Liver (tissue), 9 donors: Measurements from ENCODE around the gene TFB1M. TPM values are rescaled to one million over a fixed set of nuclear protein-coding genes. Genes with fewer than 3 reads are reported as not detected.

Source experiments
- DNase-seq: peaks from one replicate; pipeline ENCODE4 v3.0.0-alpha.2; 2017; ENCODE audit warnings: low spot score
- H3K27ac ChIP-seq, 2 donors: one replicate each; pipeline ENCODE4 v1.7.0; 2013; ENCODE audit warnings: inconsistent platforms in 2 of 2, low read length in 2 of 2, control low read depth in 1 of 2, low read depth in 1 of 2, mild to moderate bottlenecking in 1 of 2
- H3K27me3 ChIP-seq, 4 donors: one replicate each; pipeline versions ENCODE4 v1.6.1 to v1.7.0; 2013; ENCODE audit warnings: low read length in 3 of 4, inconsistent platforms in 1 of 4, mild to moderate bottlenecking in 1 of 4, moderate library complexity in 1 of 4; ENCODE audit not compliant: control insufficient read depth in 4 of 4, insufficient read depth in 4 of 4
- H3K36me3 ChIP-seq, 4 donors: one replicate each; pipeline versions ENCODE4 v1.6.1 to v1.7.0; 2013; ENCODE audit warnings: low read length in 3 of 4, mild to moderate bottlenecking in 3 of 4, low read depth in 1 of 4, moderate library complexity in 1 of 4; ENCODE audit not compliant: control insufficient read depth in 4 of 4, insufficient read depth in 3 of 4
- H3K4me1 ChIP-seq, 4 donors: one replicate each; pipeline versions ENCODE4 v1.6.1 to v1.7.0; 2013; ENCODE audit warnings: low read length in 3 of 4, mild to moderate bottlenecking in 3 of 4, moderate library complexity in 1 of 4; ENCODE audit not compliant: control insufficient read depth in 4 of 4, insufficient read depth in 4 of 4
- H3K4me3 ChIP-seq, 3 donors: one replicate each; pipeline versions ENCODE4 v1.6.1 to v1.7.0; 2013; ENCODE audit warnings: low read length in 3 of 3, control low read depth in 1 of 3, low read depth in 1 of 3, mild to moderate bottlenecking in 1 of 3
- H3K9ac ChIP-seq, 2 donors: one replicate each; pipeline ENCODE4 v1.7.0; 2013; ENCODE audit warnings: low read length in 2 of 2, mild to moderate bottlenecking in 2 of 2, moderate library complexity in 2 of 2, control low read depth in 1 of 2, low read depth in 1 of 2
- H3K9me3 ChIP-seq, 4 donors: one replicate each; pipeline versions ENCODE4 v1.6.1 to v1.7.0; 2013; ENCODE audit warnings: low read length in 3 of 4; ENCODE audit not compliant: control insufficient read depth in 4 of 4
- ATF3 ChIP-seq: IDR thresholded peaks from 2 replicates; pipeline ENCODE4 v1.6.1; 2016; ENCODE audit warnings: antibody characterized with exemption
- CTCF ChIP-seq: fragments of 150-350 bp; IDR thresholded peaks from 2 replicates; pipeline ENCODE4 v1.5.1; 2017; ENCODE audit warnings: improper control_type of control experiment, low read depth, low read length; ENCODE audit not compliant: missing input control
- EGR1 ChIP-seq, 2 donors: IDR thresholded peaks; 2 replicates each; pipeline ENCODE4 v1.6.1; 2016 to 2018; ENCODE audit warnings: antibody characterized with exemption in 2 of 2, low read depth in 2 of 2
- FOXA1 ChIP-seq: IDR thresholded peaks from 2 replicates; pipeline ENCODE4 v1.6.1; 2016; ENCODE audit warnings: antibody characterized with exemption
- FOXA2 ChIP-seq: IDR thresholded peaks from 2 replicates; pipeline ENCODE4 v1.6.1; 2016; ENCODE audit warnings: antibody characterized with exemption
- GABPA ChIP-seq, 2 donors: IDR thresholded peaks in 1 of 2; conservative IDR thresholded peaks in 1 of 2; 2 replicates each; pipeline ENCODE4 v1.6.1; 2016; ENCODE audit warnings: antibody characterized with exemption in 2 of 2, mild to moderate bottlenecking in 1 of 2, moderate library complexity in 1 of 2
- HNF4A ChIP-seq, 2 donors: conservative IDR thresholded peaks; 2 replicates each; pipeline ENCODE4 v1.6.1; 2016; ENCODE audit warnings: antibody characterized with exemption in 2 of 2, mild to moderate bottlenecking in 2 of 2
- HNF4G ChIP-seq: IDR thresholded peaks from 2 replicates; pipeline ENCODE4 v1.6.1; 2016; ENCODE audit warnings: antibody characterized with exemption
- JUND ChIP-seq, 2 donors: IDR thresholded peaks; 2 replicates each; pipeline ENCODE4 v1.6.1; 2016; ENCODE audit warnings: antibody characterized with exemption in 2 of 2
- MAX ChIP-seq: IDR thresholded peaks from 2 replicates; pipeline ENCODE4 v1.6.1; 2016; ENCODE audit warnings: antibody characterized with exemption
- NR2F2 ChIP-seq: IDR thresholded peaks from 2 replicates; pipeline ENCODE4 v1.6.1; 2016; ENCODE audit warnings: antibody characterized with exemption
- RAD21 ChIP-seq, 2 donors: IDR thresholded peaks; 2 replicates each; pipeline ENCODE4 v1.6.1; 2016; ENCODE audit warnings: antibody characterized with exemption in 2 of 2, mild to moderate bottlenecking in 2 of 2
- REST ChIP-seq: IDR thresholded peaks from 2 replicates; pipeline ENCODE4 v1.6.1; 2016; ENCODE audit warnings: antibody characterized with exemption, mild to moderate bottlenecking
- RXRA ChIP-seq, 2 donors: IDR thresholded peaks; 2 replicates each; pipeline ENCODE4 v1.6.1; 2017 to 2018; ENCODE audit warnings: antibody characterized with exemption in 2 of 2, mild to moderate bottlenecking in 1 of 2
- TAF1 ChIP-seq: conservative IDR thresholded peaks from 2 replicates; pipeline ENCODE4 v1.6.1; 2016; ENCODE audit warnings: antibody characterized with exemption, mild to moderate bottlenecking
- YY1 ChIP-seq: IDR thresholded peaks from 2 replicates; pipeline ENCODE4 v1.6.1; 2016; ENCODE audit warnings: antibody characterized with exemption, mild to moderate bottlenecking
- WGBS: extraction: QIAGEN DNeasy Blood & Tissue Kit; methylation state at CpG from one replicate; pipeline ENCODE4 v1.1.7; 2013; 5-methylcytosine and 5-hydroxymethylcytosine counted together
- polyA plus RNA-seq, 2 donors: library from polyadenylated mRNA; stranded (reverse) in 1 of 2; unstranded in 1 of 2; fragments of 200-250 nt in 1 of 2; fragments of >200 nt in 1 of 2; fragmentation: Nextera tagmentation in 1 of 2; extraction: Ambion mirVana in 1 of 2; gene quantifications; one replicate each; pipeline versions ENCODE4 v1.2.1 to v1.2.3, GENCODE V29; 2013 to 2015
- total RNA-seq, 2 donors: library from RNA; depleted of rRNA; stranded (reverse); fragments of >200 nt; gene quantifications; one replicate each; pipeline ENCODE4 v1.2.3, GENCODE V29; 2014
- donor health status: healthy.
- donor health status: healthy.
- donor health status: healthy.
- donor health status: healthy.
- donor health status: healthy.

Gene TFB1M
- total and polyA plus RNA-seq, 4 donors = 9.2 to 17.0 (median 12.6) TPM

- no peak overlapping the region for H3K9ac ChIP-seq
- 96% methylated on average over 5 of the region's 5 CpGs for WGBS
- no peak for DNase-seq
- H3K4me1 ChIP-seq = no peaks in the 10 kb centered on the region
- H3K27me3 ChIP-seq = no peaks in the 10 kb centered on the region
- H3K36me3 ChIP-seq = peaks cover 8 to 49% (median 32%) of the 10 kb centered on the region in 4 donors
- H3K9me3 ChIP-seq = no peaks in the 10 kb centered on the region
- H3K4me3 ChIP-seq = no peak overlapping the region
- no peak for TF ChIP-seq HNF4G
- no peak for TF ChIP-seq FOXA2
- TF ChIP-seq GABPA (IDR thresholded peaks at IDR 0.05 in 1 of 2, conservative IDR thresholded peaks at IDR 0.05 in 1 of 2) = no peak
- TF ChIP-seq CTCF = no peak
- no peak for TF ChIP-seq NR2F2
- no peak for TF ChIP-seq RXRA (IDR thresholded peaks at IDR 0.05)
- TF ChIP-seq RAD21 (IDR thresholded peaks at IDR 0.05) = no peak
- no peak for TF ChIP-seq JUND (IDR thresholded peaks at IDR 0.05)
- H3K27ac ChIP-seq = no peak overlapping the region
These were observed 54.4 kb downstream of the TFB1M start for GRCh38 chr6:155259897-155260296.

GRCh38 chr6:155259204-155259603 is 55.1 kb downstream of the TFB1M start:
- Histone ChIP-seq H3K9ac (no peak overlapping the region), H3K27me3 (no peaks in the 10 kb centered on the region), H3K27ac (no peak overlapping the region), H3K36me3 (peaks cover 8 to 50% (median 34%) of the 10 kb centered on the region in 4 donors), H3K9me3 (no peaks in the 10 kb centered on the region), H3K4me1 (no peaks in the 10 kb centered on the region), H3K4me3 (no peak overlapping the region)
- no peak for TF ChIP-seq MAX
- no peak for TF ChIP-seq NR2F2
- no peak for TF ChIP-seq RXRA (IDR thresholded peaks at IDR 0.05)
- TF ChIP-seq HNF4A (conservative IDR thresholded peaks at IDR 0.05) = no peak
- no peak for TF ChIP-seq TAF1
- 96% methylated on average over 3 of the region's 3 CpGs for WGBS
- DNase-seq = no peak

GRCh38 chr6:155257796-155258195 is 56.5 kb downstream of the TFB1M start:
- no peaks in the 10 kb centered on the region for H3K27me3 ChIP-seq
- H3K9ac ChIP-seq = no peak overlapping the region
- H3K4me3 ChIP-seq = no peak overlapping the region
- no peaks in the 10 kb centered on the region for H3K9me3 ChIP-seq
- H3K36me3 ChIP-seq = peaks cover 8 to 59% (median 39%) of the 10 kb centered on the region in 4 donors
- 97% methylated on average over 9 of the region's 9 CpGs for WGBS
- DNase-seq = no peak
- TF ChIP-seq REST (no peak), JUND (IDR thresholded peaks at IDR 0.05) (no peak), GABPA (IDR thresholded peaks at IDR 0.05 in 1 of 2, conservative IDR thresholded peaks at IDR 0.05 in 1 of 2) (no peak), MAX (no peak), ATF3 (no peak), YY1 (no peak), HNF4G (no peak), TAF1 (no peak), FOXA1 (no peak), EGR1 (IDR thresholded peaks at IDR 0.05; ENCODE audit: low read depth in 2 of 2) (no peak), RAD21 (IDR thresholded peaks at IDR 0.05) (no peak), FOXA2 (no peak), CTCF (no peak), NR2F2 (no peak)
- no peaks in the 10 kb centered on the region for H3K4me1 ChIP-seq
- no peak overlapping the region for H3K27ac ChIP-seq
